HG03139 (cell line): ENCODE data around the gene DLGAP4.

ENCODE experiments used
- ATAC-seq: cut with Tn5 transposase; IDR thresholded peaks from one replicate; pipeline ENCODE4 v1.9.1; 2021; ENCODE audit not compliant: unreplicated experiment

DLGAP4 gene

GRCh38 chr20:36330091-36330490 is 24.0 kb downstream of the DLGAP4 start:
- ATAC-seq = no peak

DNA sequence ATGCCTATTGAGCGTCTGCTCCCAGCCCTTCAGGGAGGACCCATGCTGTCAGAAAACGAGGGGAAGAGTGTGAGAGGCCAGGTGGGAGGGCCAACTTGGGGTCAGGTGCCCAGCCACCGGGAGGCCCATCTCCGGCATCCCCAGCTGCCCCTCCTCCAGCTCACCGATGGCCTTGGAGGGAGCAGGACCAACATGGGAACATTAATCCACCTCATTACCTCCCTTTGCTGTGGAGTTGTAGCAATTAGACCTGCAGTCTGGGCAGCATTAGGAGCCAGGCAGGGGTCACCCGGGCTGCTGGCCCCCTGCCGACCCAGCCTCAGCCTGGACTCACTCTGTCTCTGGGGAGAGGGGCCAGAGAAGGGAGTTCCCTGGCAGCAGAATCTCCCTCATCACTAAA is 25.1 kb downstream of the DLGAP4 start:
- ATAC-seq = no peak

GRCh38 chr20:36333841-36334240 is 27.7 kb downstream of the DLGAP4 start:
- ATAC-seq = no peak

GRCh38 chr20:36334281-36335205 is 28.4 kb downstream of the DLGAP4 start:
- ATAC-seq = no peak

DNA sequence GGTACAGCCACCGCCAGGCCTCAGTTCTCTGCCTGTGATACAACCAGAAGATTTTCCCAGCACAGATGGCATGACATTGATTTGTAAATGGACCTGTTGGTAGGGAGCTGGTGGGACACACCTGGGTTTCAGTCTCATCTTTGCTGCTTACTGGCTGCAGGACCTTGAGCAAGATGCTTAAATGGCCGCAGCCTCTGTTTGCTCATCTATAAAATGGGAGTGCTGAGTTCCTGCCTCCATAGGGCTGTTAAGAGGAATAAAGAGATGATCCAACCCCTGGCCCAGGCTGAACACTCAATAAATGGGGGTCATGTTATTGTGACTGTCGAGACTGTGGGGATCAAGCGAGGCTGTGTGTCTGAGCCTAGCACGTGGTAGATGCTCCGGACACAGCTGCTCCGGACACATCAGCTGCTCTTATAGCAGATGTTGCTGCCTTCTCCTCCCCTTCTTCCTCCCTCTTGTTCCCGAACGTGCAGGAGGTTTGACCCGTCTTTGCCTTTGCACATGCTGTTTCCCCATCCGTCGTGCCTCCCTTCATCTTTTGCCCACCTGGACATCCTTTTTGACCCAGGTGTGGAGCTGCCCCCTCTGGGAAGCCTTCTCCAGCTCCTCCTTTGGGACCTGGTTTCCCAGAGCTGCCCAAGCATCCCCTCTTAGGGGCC is 29.2 kb downstream of the DLGAP4 start:
- no peak for ATAC-seq

DNA sequence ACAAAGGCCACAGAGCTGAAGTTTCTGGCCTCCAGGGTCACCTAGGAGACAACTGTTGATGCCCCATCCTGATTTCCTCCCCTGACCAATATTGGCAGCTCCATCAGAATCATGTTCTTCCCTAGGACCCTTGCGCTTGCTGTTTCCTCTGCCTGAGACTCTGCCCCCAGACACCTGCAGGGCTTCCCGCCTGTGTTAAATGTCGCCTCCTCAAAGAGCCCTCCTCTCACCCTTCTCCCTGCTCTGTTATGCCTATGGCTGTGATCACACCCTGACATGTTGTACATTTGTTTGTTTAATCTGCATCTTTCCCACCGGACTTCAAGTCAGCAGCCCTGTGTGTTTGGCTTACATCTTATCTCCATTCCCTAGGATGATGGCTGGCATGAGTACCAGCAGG is 30.1 kb downstream of the DLGAP4 start:
- no peak for ATAC-seq

- no peak for ATAC-seq
Observed at GRCh38 chr20:36336954-36337704, 31.0 kb downstream of the DLGAP4 start.

- no peak for ATAC-seq
Observed at GRCh38 chr20:36337886-36338285, 31.7 kb downstream of the DLGAP4 start.

GRCh38 chr20:36339646-36340592 is 33.8 kb downstream of the DLGAP4 start:
- no peak for ATAC-seq

GRCh38 chr20:36340593-36340990 is 34.5 kb downstream of the DLGAP4 start:
- no peak for ATAC-seq

DNA sequence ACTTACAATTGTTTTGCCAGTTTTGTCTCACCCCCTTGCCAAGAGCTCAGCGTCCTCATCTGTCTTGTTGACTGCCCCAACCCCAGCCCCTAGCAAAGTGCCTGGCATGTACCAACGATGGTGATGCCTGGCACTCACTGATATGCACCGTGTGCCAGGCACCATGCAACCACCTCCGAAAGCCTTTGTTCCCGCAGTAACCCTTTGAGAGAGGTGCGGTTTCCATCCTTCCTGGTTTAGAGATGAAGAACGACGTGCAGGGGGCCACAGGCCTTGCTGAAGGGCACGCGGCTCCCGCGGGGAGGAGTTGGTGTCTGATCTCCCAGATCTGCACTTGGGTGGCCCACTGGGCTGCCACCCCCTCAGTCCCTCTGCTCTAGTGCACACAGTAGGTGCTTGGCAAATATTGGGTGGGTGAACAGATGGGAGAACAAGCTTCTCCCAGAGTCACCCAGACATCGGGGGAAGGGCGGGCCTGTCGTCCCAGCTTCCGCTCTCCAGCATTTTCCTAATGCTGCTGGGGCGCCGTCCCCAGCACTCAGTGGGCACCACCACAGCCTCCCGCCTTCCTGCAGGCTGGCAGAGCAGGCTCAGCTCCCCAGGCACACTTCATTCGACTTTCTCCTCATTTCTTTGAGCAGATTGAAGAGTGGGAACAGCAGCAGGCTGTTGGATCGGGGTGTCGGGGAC is 35.3 kb downstream of the DLGAP4 start:
- no peak for ATAC-seq

DNA sequence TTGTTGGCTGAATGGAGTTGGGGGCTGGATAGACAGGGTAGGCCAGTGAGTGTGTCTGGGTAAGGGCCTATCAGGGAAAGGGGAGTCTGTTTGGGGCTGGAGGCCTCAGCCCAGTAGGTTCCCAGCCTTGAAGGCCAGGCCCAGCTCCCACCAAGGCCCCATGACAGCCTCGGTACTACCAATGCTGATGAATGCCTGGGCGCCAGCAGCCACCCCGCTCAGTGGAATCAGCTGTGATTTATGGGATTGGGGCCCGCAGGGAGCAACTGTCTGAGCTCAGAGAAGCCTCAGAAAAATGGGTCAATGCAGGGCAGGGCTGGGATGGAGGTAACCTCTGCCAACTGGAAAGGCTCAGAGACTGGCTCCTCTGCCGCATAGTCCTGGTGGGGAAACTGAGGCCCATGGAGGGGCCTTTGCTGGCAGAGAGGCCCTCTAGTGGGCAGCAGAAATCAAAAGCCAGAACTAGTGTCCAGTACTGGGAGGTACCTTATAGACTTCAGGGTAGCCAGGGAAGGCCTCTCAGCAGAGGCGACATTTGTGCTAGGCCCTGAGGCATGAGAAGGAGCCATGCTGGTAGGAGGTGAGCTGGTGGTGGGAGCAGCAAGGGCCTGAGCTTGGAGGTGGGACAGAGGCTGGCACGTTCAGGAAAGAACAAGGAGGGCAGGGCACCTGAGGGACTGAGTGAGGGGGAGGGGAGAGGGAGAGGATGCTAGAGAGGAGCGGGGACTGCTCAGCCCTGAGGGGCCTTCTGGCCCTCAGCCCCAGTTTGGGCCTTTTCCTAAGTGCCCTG is 36.4 kb downstream of the DLGAP4 start:
- no peak for ATAC-seq

- ATAC-seq = no peak
Observed at GRCh38 chr20:36343641-36344040, 37.5 kb downstream of the DLGAP4 start.

DNA sequence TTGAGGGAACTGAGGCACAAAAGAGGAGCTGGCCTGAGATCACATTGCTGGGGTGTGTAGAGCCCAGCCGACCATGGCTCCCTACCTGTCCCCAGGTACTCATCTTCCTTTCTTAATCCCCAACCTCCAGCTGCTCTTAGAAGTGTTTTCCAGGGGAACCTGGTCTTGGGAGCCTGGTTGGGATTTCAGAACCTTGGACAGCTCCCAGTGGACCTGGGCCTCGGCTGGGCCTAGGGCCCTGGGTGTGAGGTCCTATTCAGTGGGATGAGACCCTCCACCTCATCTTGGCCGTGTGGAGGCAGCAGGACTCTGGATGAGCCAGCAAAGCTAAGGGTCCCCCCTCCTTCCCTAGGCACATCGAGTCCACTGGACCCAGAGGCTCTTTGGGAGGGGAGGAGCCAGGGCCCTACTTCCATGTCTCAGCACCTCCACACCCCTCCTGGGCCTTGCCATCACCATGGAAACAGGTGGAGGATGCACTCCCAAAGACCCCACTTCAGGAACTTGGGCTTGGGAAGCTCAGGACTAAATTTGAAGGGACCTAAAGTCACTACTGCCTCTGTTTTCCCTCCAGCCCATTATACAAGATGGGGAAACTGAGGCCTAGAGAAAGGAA is 38.5 kb downstream of the DLGAP4 start:
- ATAC-seq = no peak

- ATAC-seq = no peak
Observed at GRCh38 chr20:36346256-36346655, 40.1 kb downstream of the DLGAP4 start.

DNA sequence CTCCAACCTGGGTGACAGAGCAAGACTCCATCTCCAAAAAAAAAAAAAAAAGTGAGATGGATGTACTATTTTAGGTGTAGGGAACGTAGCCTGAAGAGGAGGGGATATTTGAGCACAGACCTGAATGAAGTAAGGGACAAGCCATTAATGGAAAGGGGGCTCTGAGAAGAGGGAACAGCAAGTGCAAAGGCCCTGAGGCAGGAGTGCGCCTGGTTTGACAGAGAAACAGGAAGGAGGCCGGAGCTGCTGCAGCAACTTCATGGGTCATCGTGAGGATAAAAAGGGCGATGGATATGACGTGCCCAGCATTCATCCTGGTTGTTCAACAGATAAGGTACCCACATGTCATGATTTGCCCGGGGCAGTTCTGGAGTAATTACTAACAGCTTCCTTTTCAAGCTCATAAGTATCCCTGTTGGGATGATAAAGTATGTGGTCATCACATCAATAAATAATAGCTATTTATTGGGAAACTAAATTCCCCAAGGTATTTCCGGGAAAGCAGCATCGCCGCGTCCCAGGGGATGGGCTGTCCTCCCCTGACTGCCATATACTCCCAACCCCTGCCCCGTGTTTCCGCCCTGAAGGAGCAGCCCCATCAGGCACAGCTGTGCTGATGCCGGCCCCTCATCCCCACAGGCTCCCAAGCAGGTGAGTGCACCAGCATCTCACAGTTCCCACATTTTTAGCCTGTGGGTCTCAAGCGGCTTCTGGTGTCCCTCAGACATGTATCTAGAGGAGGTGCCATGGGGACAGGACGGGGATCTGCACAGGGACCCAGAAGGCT is 43.4 kb downstream of the DLGAP4 start:
- ATAC-seq = no peak

GRCh38 chr20:36350439-36350838 is 44.3 kb downstream of the DLGAP4 start:
- ATAC-seq = no peak

- no peak for ATAC-seq
Observed at GRCh38 chr20:36351937-36352336, 45.8 kb downstream of the DLGAP4 start.
